Esophagus (tissue), 2 donors: Measurements from ENCODE around the gene DAPK1. TPM values are rescaled to one million over a fixed set of nuclear protein-coding genes. Genes with fewer than 3 reads are reported as not detected.

ENCODE experiments used
- H3K27ac ChIP-seq, 2 donors: one replicate each; pipeline ENCODE4 v1.5.1; 2013; ENCODE audit warnings: low read depth in 2 of 2, mild to moderate bottlenecking in 2 of 2, inconsistent platforms in 1 of 2, low read length in 1 of 2, moderate library complexity in 1 of 2
- H3K27me3 ChIP-seq, 2 donors: one replicate each; pipeline ENCODE4 v1.6.1; 2013; ENCODE audit warnings: low read length in 2 of 2, control low read depth in 1 of 2, mild to moderate bottlenecking in 1 of 2; ENCODE audit not compliant: insufficient read depth in 2 of 2, control insufficient read depth in 1 of 2
- H3K36me3 ChIP-seq, 2 donors: one replicate each; pipeline ENCODE4 v1.6.1; 2013; ENCODE audit warnings: low read length in 1 of 2; ENCODE audit not compliant: control insufficient read depth in 2 of 2, insufficient read depth in 2 of 2
- H3K4me1 ChIP-seq, 2 donors: one replicate each; pipeline ENCODE4 v1.6.1; 2013; ENCODE audit warnings: low read length in 1 of 2; ENCODE audit not compliant: control insufficient read depth in 2 of 2, insufficient read depth in 2 of 2
- H3K4me3 ChIP-seq, 2 donors: one replicate each; pipeline ENCODE4 v1.5.1; 2013; ENCODE audit warnings: low read length in 2 of 2, mild to moderate bottlenecking in 2 of 2, low read depth in 1 of 2, moderate library complexity in 1 of 2
- H3K9me3 ChIP-seq, 2 donors: one replicate each; pipeline ENCODE4 v1.6.1; 2013; ENCODE audit warnings: mild to moderate bottlenecking in 2 of 2, low read depth in 1 of 2, low read length in 1 of 2, moderate library complexity in 1 of 2; ENCODE audit not compliant: control insufficient read depth in 2 of 2, insufficient read depth in 1 of 2
- WGBS, 2 donors: extraction: QIAGEN DNeasy Blood & Tissue Kit; methylation state at CpG; one replicate each; pipeline ENCODE4 v1.1.7; 2013; 5-methylcytosine and 5-hydroxymethylcytosine counted together
- polyA plus RNA-seq, 2 donors: library from polyadenylated mRNA; stranded (reverse); fragments of 200-250 nt; gene quantifications; one replicate each; pipeline ENCODE4 v1.2.3, GENCODE V29; 2013
- donor health status: healthy with polysubstance abuse.
- donor health status: Bipolar disorder and iron deficiency.

Gene DAPK1
- polyA plus RNA-seq, 2 donors, result 1.7 to 2.9 TPM

GRCh38 chr9:87635656-87636501, 138.2 kb downstream of the DAPK1 start:
- Histone ChIP-seq H3K27me3 (no peaks in the 10 kb centered on the region), H3K4me1 (peaks cover 0 to 2% of the 10 kb centered on the region in 2 donors), H3K4me3 (no peak overlapping the region), H3K9me3 (no peaks in the 10 kb centered on the region), H3K27ac (no peak overlapping the region), H3K36me3 (no peaks in the 10 kb centered on the region)
- WGBS, 2 donors, result 90 to 93% methylated on average over 15 of the region's 15 CpGs

GRCh38 chr9:87638292-87638691, 140.6 kb downstream of the DAPK1 start:
- Histone ChIP-seq H3K27me3 (no peaks in the 10 kb centered on the region), H3K9me3 (no peaks in the 10 kb centered on the region), H3K27ac (no peak overlapping the region), H3K4me3 (no peak overlapping the region), H3K4me1 (peaks cover 0 to 2% of the 10 kb centered on the region in 2 donors), H3K36me3 (no peaks in the 10 kb centered on the region)
- 90 to 93% methylated on average over 6 of the region's 6 CpGs for WGBS, 2 donors

GRCh38 chr9:87639949-87640348, 142.3 kb downstream of the DAPK1 start:
- Histone ChIP-seq H3K27me3 (no peaks in the 10 kb centered on the region), H3K36me3 (no peaks in the 10 kb centered on the region), H3K4me1 (peaks cover 0 to 2% of the 10 kb centered on the region in 2 donors), H3K27ac (no peak overlapping the region), H3K9me3 (no peaks in the 10 kb centered on the region), H3K4me3 (no peak overlapping the region)
- 36 to 38% methylated on average over 4 of the region's 4 CpGs for WGBS, 2 donors

- Histone ChIP-seq H3K27me3 (no peaks in the 10 kb centered on the region), H3K36me3 (no peaks in the 10 kb centered on the region), H3K4me3 (no peak overlapping the region), H3K27ac (no peak overlapping the region), H3K4me1 (peaks cover 0 to 2% of the 10 kb centered on the region in 2 donors), H3K9me3 (no peaks in the 10 kb centered on the region)
- 19 to 35% methylated on average over 5 of the region's 5 CpGs for WGBS, 2 donors
Measured at GRCh38 chr9:87640385-87640795, 142.7 kb downstream of the DAPK1 start.

GRCh38 chr9:87641067-87641466, 143.4 kb downstream of the DAPK1 start:
- no peaks in the 10 kb centered on the region for H3K9me3 ChIP-seq
- no peak overlapping the region for H3K4me3 ChIP-seq
- H3K4me1 ChIP-seq, result peaks cover 0 to 2% of the 10 kb centered on the region in 2 donors
- H3K36me3 ChIP-seq, result no peaks in the 10 kb centered on the region
- WGBS, 2 donors, result 69 to 93% methylated on average over 3 of the region's 3 CpGs
- no peaks in the 10 kb centered on the region for H3K27me3 ChIP-seq
- H3K27ac ChIP-seq, result no peak overlapping the region

- 78 to 79% methylated on average over 6 of the region's 6 CpGs for WGBS, 2 donors
- no peaks in the 10 kb centered on the region for H3K9me3 ChIP-seq
- H3K27ac ChIP-seq, result no peak overlapping the region
- H3K4me1 ChIP-seq, result peaks cover 0 to 2% of the 10 kb centered on the region in 2 donors
- no peaks in the 10 kb centered on the region for H3K36me3 ChIP-seq
- H3K4me3 ChIP-seq, result no peak overlapping the region
- no peaks in the 10 kb centered on the region for H3K27me3 ChIP-seq
Measured at GRCh38 chr9:87642330-87643106, 144.9 kb downstream of the DAPK1 start.

GRCh38 chr9:87643107-87643650, 145.5 kb downstream of the DAPK1 start:
- Histone ChIP-seq H3K36me3 (no peaks in the 10 kb centered on the region), H3K27me3 (no peaks in the 10 kb centered on the region), H3K9me3 (no peaks in the 10 kb centered on the region), H3K4me1 (peaks cover 0 to 2% of the 10 kb centered on the region in 2 donors), H3K27ac (no peak overlapping the region), H3K4me3 (no peak overlapping the region)
- WGBS, 2 donors, result 63 to 76% methylated on average over 9 of the region's 9 CpGs

- H3K27me3 ChIP-seq, result no peaks in the 10 kb centered on the region
- H3K36me3 ChIP-seq, result no peaks in the 10 kb centered on the region
- H3K27ac ChIP-seq, result no peak overlapping the region
- 80 to 84% methylated on average over 9 of the region's 9 CpGs for WGBS, 2 donors
- no peak overlapping the region for H3K4me3 ChIP-seq
- peaks cover 0 to 2% of the 10 kb centered on the region in 2 donors for H3K4me1 ChIP-seq
- no peaks in the 10 kb centered on the region for H3K9me3 ChIP-seq
Measured at GRCh38 chr9:87643778-87644570, 146.3 kb downstream of the DAPK1 start.

- H3K27me3 ChIP-seq, result no peaks in the 10 kb centered on the region
- H3K4me1 ChIP-seq, result peaks cover 0 to 2% of the 10 kb centered on the region in 2 donors
- H3K4me3 ChIP-seq, result no peak overlapping the region
- WGBS, 2 donors, result 81 to 100% methylated on average over 1 of the region's 1 CpG
- H3K9me3 ChIP-seq, result no peaks in the 10 kb centered on the region
- H3K27ac ChIP-seq, result no peak overlapping the region
- no peaks in the 10 kb centered on the region for H3K36me3 ChIP-seq
Measured at GRCh38 chr9:87644659-87645058, 147.0 kb downstream of the DAPK1 start.
